ENCODE results near the gene CDS2. TPM values are rescaled to one million over a fixed set of nuclear protein-coding genes. Genes with fewer than 3 reads are reported as not detected.

CDS2 gene
- total RNA-seq, 1 experiment from 2014 or later, result 37.5 TPM

GRCh38 chr20:5215672-5216304, 89.0 kb downstream of the CDS2 start:
- Histone ChIP-seq H2AFZ (ENCODE audit: low read depth, low read length, poor library complexity, severe bottlenecking) (no peak overlapping the region), H4K20me1 (ENCODE audit: insufficient read depth) (no peaks in the 10 kb centered on the region), H3K27me3 (ENCODE audit: insufficient read depth, low read length) (no peaks in the 10 kb centered on the region), H3K9ac (ENCODE audit: low read length) (no peak overlapping the region), H3K4me1 (ENCODE audit: control insufficient read depth in 1 of 2, insufficient read depth in 2 of 2, low read length in 2 of 2) (no peaks in the 10 kb centered on the region), H3K27ac (ENCODE audit: low read depth, low read length) (no peak overlapping the region), H3K9me3 (ENCODE audit: control insufficient read depth in 1 of 2, insufficient read depth in 1 of 2, low read depth in 1 of 2, low read length in 2 of 2) (no peaks in the 10 kb centered on the region), H3K79me2 (ENCODE audit: insufficient read depth, low read length) (no peaks in the 10 kb centered on the region), H3K9me2 (ENCODE audit: insufficient read depth) (no peaks in the 10 kb centered on the region), H3K36me3 (ENCODE audit: control insufficient read depth in 1 of 2, insufficient read depth in 2 of 2, low read length in 2 of 2) (no peaks in the 10 kb centered on the region), H3K4me3 (replicated peaks in 1 of 2; ENCODE audit: low read depth in 1 of 2, low read length in 2 of 2) (no peak overlapping the region), H3K4me2 (ENCODE audit: low read length) (no peak overlapping the region)
- intact Hi-C loops (cut with micrococcal nuclease), result no loop called here
- no TSS peak for BruUV-seq (replicated peaks)
- ChIA-PET CTCF (interaction anchor here (2.0 to 2.8 kb wide), 2 partner anchors 7 to 10 kb away, joined by 7 to 10 read pairs; no protein-coding TSS in a partner anchor), RAD21 (ENCODE audit: low non-redundant PET in 1 of 2, low total read pairs in 2 of 2, uncharacterized antibody in 2 of 2, unreplicated experiment in 2 of 2) (no interaction called here), POLR2A (no interaction called here)
- DNase-seq (ENCODE audit: low read depth, low spot score), result no peak
- no peak for TF ChIP-seq REST (IDR thresholded peaks at IDR 0.05; ENCODE audit: low read depth)
- no peak for TF ChIP-seq TCF7L2 (IDR thresholded peaks at IDR 0.05; ENCODE audit: borderline replicate concordance, extremely low read depth, insufficient read depth, insufficient read length)
- no peak for TF ChIP-seq RAD21 (IDR thresholded peaks at IDR 0.05; ENCODE audit: low read depth)
- TF ChIP-seq FOSL1 (IDR thresholded peaks at IDR 0.05; ENCODE audit: low read depth), result no peak
- no peak for TF ChIP-seq YY1 (IDR thresholded peaks at IDR 0.05; ENCODE audit: extremely low read depth, insufficient replicate concordance, low read depth, low read length)
- TF ChIP-seq EZH2phosphoT487 (IDR thresholded peaks at IDR 0.05; ENCODE audit: borderline replicate concordance), result no peak
- no peak for TF ChIP-seq ELF1 (IDR thresholded peaks at IDR 0.05; ENCODE audit: borderline replicate concordance, low read depth)
- no peak for TF ChIP-seq ZFX (IDR thresholded peaks at IDR 0.05)
- TF ChIP-seq ATF3 (IDR thresholded peaks at IDR 0.05), result no peak
- TF ChIP-seq CBX3 (IDR thresholded peaks at IDR 0.05; ENCODE audit: low read depth), result no peak
- TF ChIP-seq SP1 (IDR thresholded peaks at IDR 0.05; ENCODE audit: low read depth), result no peak
- no peak for TF ChIP-seq SRF (IDR thresholded peaks at IDR 0.05; ENCODE audit: low read depth)
- TF ChIP-seq MAX (IDR thresholded peaks at IDR 0.05), result no peak
- no peak for TF ChIP-seq SIN3A (IDR thresholded peaks at IDR 0.05; ENCODE audit: low read depth)
- TF ChIP-seq CTCF (IDR thresholded peaks at IDR 0.05 in 2 of 3, conservative IDR thresholded peaks at IDR 0.05 in 1 of 3; ENCODE audit: borderline replicate concordance in 1 of 3, insufficient read depth in 1 of 3, low read depth in 2 of 3, low read length in 2 of 3), result no peak
- ATAC-seq, result no peak
